Glutamatergic neuron (in vitro differentiated cells): ENCODE results near the gene AIMP1. TPM values are rescaled to one million over a fixed set of nuclear protein-coding genes. Genes with fewer than 3 reads are reported as not detected.

Experiments used
- DNase-seq: peaks from one replicate; pipeline ENCODE4 v3.0.0; 2022
- H3K27ac Mint-ChIP-seq: one replicate; pipeline ENCODE4 v1.8.0; 2020; ENCODE audit warnings: mild to moderate bottlenecking, mixed read lengths, inconsistent platforms; ENCODE audit not compliant: unreplicated experiment
- H3K27me3 Mint-ChIP-seq: one replicate; pipeline ENCODE4 v1.8.0; 2020; ENCODE audit warnings: mild to moderate bottlenecking, moderate library complexity, mixed read lengths, inconsistent platforms; ENCODE audit not compliant: unreplicated experiment
- H3K36me3 Mint-ChIP-seq: one replicate; pipeline ENCODE4 v1.8.0; 2020; ENCODE audit warnings: mild to moderate bottlenecking, mixed read lengths, inconsistent platforms; ENCODE audit not compliant: unreplicated experiment
- H3K4me1 Mint-ChIP-seq: one replicate; pipeline ENCODE4 v1.8.0; 2020; ENCODE audit warnings: mild to moderate bottlenecking, low read depth, mixed read lengths, inconsistent platforms; ENCODE audit not compliant: unreplicated experiment
- H3K4me3 Mint-ChIP-seq: one replicate; pipeline ENCODE4 v1.8.0; 2020; ENCODE audit warnings: mild to moderate bottlenecking, mixed read lengths, inconsistent platforms; ENCODE audit not compliant: unreplicated experiment
- H3K9me3 Mint-ChIP-seq: one replicate; pipeline ENCODE4 v1.8.0; 2020; ENCODE audit warnings: mild to moderate bottlenecking, moderate library complexity, mixed read lengths, inconsistent platforms; ENCODE audit not compliant: unreplicated experiment
- total RNA-seq: library from RNA; stranded (reverse); fragmentation: NEBNext Ultra II Directional; extraction: Animal tissue kit (Norgen Biotek cat#: 25700); gene quantifications from one replicate; pipeline ENCODE4 v1.2.1, GENCODE V29; 2021; ENCODE audit not compliant: unreplicated experiment
- TF ChIP-seq, protein P1 (sequence below): fragments of 200-600 bp; sonication (generic); IDR thresholded peaks from one replicate; pipeline ENCODE4 v1.5.0; 2021; ENCODE audit not compliant: partially characterized antibody, unreplicated experiment

AIMP1 gene
- total RNA-seq, 1 donor from 2014 or later = 30.2 TPM

DNA sequence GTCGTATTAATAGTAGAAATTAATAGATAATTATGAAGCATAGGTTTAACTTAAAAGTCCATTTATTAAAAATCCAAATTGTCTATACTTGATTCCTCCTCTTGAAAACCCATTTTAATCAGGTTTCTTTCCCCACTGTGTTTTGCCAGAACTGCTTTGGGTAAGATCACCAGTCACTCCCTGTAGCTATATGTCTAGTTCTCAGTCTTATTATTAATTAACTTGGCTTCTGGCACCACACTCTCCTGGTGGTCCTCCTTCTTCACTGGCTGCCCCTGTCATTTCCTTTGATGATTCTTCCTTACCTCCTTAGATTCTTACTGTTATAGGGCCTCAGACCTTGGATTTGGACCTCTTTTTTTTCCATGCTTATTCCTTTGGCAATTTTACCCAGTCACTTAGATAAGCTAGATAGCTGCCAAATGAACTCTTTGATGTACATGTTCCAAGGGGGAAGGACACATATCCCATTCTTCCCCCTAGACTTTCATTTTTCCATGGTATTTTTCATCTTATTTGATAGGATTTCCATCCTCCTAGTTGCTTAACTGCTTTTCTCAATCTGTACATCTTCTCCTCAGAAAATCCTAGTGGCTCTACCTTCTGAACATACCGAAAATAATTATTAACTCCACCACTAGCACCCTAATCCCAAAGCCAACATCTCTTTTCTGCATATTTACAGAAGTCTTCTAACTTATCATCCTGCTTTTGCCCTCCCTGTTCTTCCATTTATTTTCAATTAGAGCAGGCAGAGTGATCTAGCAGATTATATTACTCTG lies 27.7 kb downstream of the AIMP1 start:
- no peak overlapping the region for H3K27ac Mint-ChIP-seq
- TF ChIP-seq, protein P1, sequence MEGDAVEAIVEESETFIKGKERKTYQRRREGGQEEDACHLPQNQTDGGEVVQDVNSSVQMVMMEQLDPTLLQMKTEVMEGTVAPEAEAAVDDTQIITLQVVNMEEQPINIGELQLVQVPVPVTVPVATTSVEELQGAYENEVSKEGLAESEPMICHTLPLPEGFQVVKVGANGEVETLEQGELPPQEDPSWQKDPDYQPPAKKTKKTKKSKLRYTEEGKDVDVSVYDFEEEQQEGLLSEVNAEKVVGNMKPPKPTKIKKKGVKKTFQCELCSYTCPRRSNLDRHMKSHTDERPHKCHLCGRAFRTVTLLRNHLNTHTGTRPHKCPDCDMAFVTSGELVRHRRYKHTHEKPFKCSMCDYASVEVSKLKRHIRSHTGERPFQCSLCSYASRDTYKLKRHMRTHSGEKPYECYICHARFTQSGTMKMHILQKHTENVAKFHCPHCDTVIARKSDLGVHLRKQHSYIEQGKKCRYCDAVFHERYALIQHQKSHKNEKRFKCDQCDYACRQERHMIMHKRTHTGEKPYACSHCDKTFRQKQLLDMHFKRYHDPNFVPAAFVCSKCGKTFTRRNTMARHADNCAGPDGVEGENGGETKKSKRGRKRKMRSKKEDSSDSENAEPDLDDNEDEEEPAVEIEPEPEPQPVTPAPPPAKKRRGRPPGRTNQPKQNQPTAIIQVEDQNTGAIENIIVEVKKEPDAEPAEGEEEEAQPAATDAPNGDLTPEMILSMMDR = no peak
- H3K9me3 Mint-ChIP-seq = peaks cover 6% of the 10 kb centered on the region
- H3K4me1 Mint-ChIP-seq = peaks cover 13% of the 10 kb centered on the region
- peaks cover 3% of the 10 kb centered on the region for H3K27me3 Mint-ChIP-seq
- no peak for DNase-seq
- H3K36me3 Mint-ChIP-seq = peaks cover 5% of the 10 kb centered on the region
- no peak overlapping the region for H3K4me3 Mint-ChIP-seq

DNA sequence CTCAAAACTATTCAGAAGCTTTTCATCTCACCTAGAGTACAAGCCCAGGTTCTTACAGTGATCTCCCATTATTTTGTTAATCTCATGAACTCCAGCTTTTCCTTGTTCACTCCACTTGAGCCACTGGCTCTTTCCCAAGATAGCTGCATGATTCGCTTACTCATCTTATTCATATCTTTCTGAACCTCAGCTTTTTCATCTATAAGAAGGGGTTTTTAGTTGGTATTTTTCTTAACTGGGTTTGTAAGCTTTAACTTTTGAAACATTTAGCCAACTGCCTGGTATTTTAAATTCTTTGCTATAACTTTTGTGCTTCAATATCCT lies 28.3 kb downstream of the AIMP1 start:
- H3K4me3 Mint-ChIP-seq = no peak overlapping the region
- peaks cover 7% of the 10 kb centered on the region for H3K4me1 Mint-ChIP-seq
- H3K27ac Mint-ChIP-seq = no peak overlapping the region
- no peaks in the 10 kb centered on the region for H3K27me3 Mint-ChIP-seq
- DNase-seq = no peak
- peaks cover 1% of the 10 kb centered on the region for H3K9me3 Mint-ChIP-seq
- H3K36me3 Mint-ChIP-seq = peaks cover 5% of the 10 kb centered on the region
- TF ChIP-seq, protein P1 = no peak

DNA sequence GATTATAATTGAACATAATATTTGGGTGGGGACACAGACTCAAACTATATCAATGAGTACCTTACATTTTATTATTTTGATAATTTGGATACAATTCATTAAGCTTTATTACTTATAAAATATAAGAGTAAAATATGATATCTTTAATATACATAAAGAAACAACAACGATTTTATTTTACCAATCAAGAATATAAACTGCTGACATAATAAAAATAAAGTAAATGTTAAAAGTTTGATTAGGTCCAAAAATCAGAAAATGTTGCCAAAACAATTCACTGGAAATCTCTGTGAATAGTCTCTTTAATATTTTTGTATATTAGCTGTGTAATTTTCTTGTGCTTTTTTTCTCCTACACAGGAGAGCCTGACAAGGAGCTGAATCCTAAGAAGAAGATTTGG lies 30.8 kb downstream of the AIMP1 start:
- DNase-seq = no peak
- Mint-ChIP-seq H3K36me3 (no peaks in the 10 kb centered on the region), H3K4me1 (peaks cover 7% of the 10 kb centered on the region), H3K9me3 (no peaks in the 10 kb centered on the region), H3K27me3 (no peaks in the 10 kb centered on the region), H3K27ac (no peak overlapping the region), H3K4me3 (no peak overlapping the region)
- TF ChIP-seq, protein P1 = no peak

DNA sequence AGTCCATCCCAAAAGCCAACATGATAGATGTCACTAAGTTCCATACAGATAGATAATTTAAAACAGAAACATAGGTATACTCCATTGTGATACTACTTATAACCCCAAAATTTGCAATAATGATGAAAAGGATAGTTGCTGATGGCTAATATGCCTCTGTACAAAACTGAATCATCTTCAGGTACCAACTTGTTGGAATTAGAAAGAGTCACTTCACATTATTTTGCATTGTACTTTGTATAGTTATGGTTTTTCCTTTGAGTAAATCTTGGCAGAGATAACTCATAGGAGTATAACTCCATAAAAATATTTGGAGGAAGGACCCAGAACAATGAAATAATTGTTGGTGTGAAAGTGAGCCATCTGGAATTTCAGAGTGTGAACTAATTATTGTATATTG lies 34.7 kb downstream of the AIMP1 start:
- no peaks in the 10 kb centered on the region for H3K27me3 Mint-ChIP-seq
- H3K4me1 Mint-ChIP-seq = peaks cover 2% of the 10 kb centered on the region
- H3K27ac Mint-ChIP-seq = no peak overlapping the region
- H3K9me3 Mint-ChIP-seq = no peaks in the 10 kb centered on the region
- no peak for DNase-seq
- no peaks in the 10 kb centered on the region for H3K36me3 Mint-ChIP-seq
- no peak overlapping the region for H3K4me3 Mint-ChIP-seq
- TF ChIP-seq, protein P1 = no peak

DNA sequence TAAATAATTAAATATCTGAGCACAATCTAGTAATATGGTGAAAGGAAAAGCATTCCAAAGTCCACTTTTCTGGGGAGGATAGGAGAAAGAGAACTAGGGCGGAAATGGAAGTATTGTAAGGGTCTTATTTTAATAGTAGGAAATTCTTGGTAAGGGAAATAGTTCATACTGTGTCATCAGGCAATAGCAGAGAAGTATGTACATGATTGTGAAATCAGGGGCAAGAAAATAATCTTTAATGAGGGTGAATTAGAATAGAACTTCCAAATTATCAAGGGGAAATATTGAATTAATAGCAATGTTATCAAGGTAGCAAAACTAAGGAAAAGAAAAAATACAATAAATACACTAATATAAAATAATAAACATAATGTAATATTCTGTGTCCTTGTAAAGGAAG lies 37.4 kb downstream of the AIMP1 start:
- Mint-ChIP-seq H3K4me1 (no peaks in the 10 kb centered on the region), H3K27me3 (no peaks in the 10 kb centered on the region), H3K27ac (no peak overlapping the region), H3K36me3 (no peaks in the 10 kb centered on the region), H3K9me3 (no peaks in the 10 kb centered on the region), H3K4me3 (no peak overlapping the region)
- TF ChIP-seq, protein P1 = no peak
- DNase-seq = no peak
